ENCODE results near the gene ABLIM1. TPM values are rescaled to one million over a fixed set of nuclear protein-coding genes. Genes with fewer than 3 reads are reported as not detected.

The ABLIM1 gene
- total RNA-seq, 1 donor from 2014 or later: 159 TPM

- no peak for DNase-seq
Measured at GRCh38 chr10:114679552-114679951, 21.5 kb upstream of the ABLIM1 start.

- no peak for DNase-seq
Measured at GRCh38 chr10:114678820-114679219, 20.7 kb upstream of the ABLIM1 start.

GRCh38 chr10:114678336-114678735 lies 20.3 kb upstream of the ABLIM1 start:
- DNase-seq: no peak

- no peak for DNase-seq
Measured at GRCh38 chr10:114674346-114674745, 16.3 kb upstream of the ABLIM1 start.

- no peak for DNase-seq
Measured at GRCh38 chr10:114669648-114670047, 11.6 kb upstream of the ABLIM1 start.

GRCh38 chr10:114668375-114669080 lies 10.5 kb upstream of the ABLIM1 start:
- DNase-seq: no peak

- peak; percentile 69 for DNase-seq
Measured at GRCh38 chr10:114665873-114666272, 7.8 kb upstream of the ABLIM1 start.

- peak; percentile 55 for DNase-seq
Measured at GRCh38 chr10:114665406-114665805, 7.3 kb upstream of the ABLIM1 start.

- peak; percentile 37 for DNase-seq
Measured at GRCh38 chr10:114664127-114664526, 6.1 kb upstream of the ABLIM1 start.

- no peak for DNase-seq
Measured at GRCh38 chr10:114663626-114664025, 5.6 kb upstream of the ABLIM1 start.

GRCh38 chr10:114662646-114663217 lies 4.7 kb upstream of the ABLIM1 start:
- no peak for DNase-seq

- no peak for DNase-seq
Measured at GRCh38 chr10:114661212-114661880, 3.3 kb upstream of the ABLIM1 start.

GRCh38 chr10:114655671-114656070 lies 2.4 kb downstream of the ABLIM1 start:
- no peak for DNase-seq

GRCh38 chr10:114654822-114655575 lies 3.1 kb downstream of the ABLIM1 start:
- DNase-seq: no peak

- peak; percentile 94 for DNase-seq
Measured at GRCh38 chr10:114653926-114654325, 4.1 kb downstream of the ABLIM1 start.

- DNase-seq: peak; percentile 75
Measured at GRCh38 chr10:114652402-114653368, 5.4 kb downstream of the ABLIM1 start.

- no peak for DNase-seq
Measured at GRCh38 chr10:114650831-114651230, 7.2 kb downstream of the ABLIM1 start.

GRCh38 chr10:114650266-114650665 lies 7.8 kb downstream of the ABLIM1 start:
- no peak for DNase-seq

- DNase-seq: peak; percentile 38
Measured at GRCh38 chr10:114649217-114649903, 8.7 kb downstream of the ABLIM1 start.

- DNase-seq: peak; percentile 71
Measured at GRCh38 chr10:114648368-114648767, 9.7 kb downstream of the ABLIM1 start.

- peak; percentile 49 for DNase-seq
Measured at GRCh38 chr10:114647545-114648138, 10.4 kb downstream of the ABLIM1 start.
